Measurements from ENCODE around the gene IL1RL1.

Gene IL1RL1

DNA sequence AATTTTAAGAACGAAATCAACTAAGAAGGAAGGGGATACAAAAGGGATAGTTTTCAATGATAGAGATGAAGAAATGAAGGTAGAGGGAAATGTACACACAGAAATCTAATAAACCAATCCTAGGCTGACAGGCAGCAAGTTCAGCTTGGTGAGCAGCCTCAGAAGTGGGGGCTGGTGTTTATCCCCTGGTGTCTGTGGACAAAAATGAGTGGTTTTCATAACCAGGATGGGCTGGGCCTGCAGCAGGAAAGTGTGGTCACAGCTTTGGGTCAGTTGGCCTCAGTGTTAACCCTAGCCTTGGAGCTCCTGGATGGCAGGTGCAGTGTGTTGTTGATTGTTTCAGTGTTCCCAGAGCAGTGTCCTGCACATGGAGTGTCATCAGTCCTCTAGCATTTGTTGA, 58.5 kb downstream of the IL1RL1 start:
- ChIA-PET CTCF (no interaction called here), POLR2A (ENCODE audit: low non-redundant PET) (no interaction called here)
- no peak overlapping the region for H3K27ac ChIP-seq
- TF ChIP-seq, protein P1, sequence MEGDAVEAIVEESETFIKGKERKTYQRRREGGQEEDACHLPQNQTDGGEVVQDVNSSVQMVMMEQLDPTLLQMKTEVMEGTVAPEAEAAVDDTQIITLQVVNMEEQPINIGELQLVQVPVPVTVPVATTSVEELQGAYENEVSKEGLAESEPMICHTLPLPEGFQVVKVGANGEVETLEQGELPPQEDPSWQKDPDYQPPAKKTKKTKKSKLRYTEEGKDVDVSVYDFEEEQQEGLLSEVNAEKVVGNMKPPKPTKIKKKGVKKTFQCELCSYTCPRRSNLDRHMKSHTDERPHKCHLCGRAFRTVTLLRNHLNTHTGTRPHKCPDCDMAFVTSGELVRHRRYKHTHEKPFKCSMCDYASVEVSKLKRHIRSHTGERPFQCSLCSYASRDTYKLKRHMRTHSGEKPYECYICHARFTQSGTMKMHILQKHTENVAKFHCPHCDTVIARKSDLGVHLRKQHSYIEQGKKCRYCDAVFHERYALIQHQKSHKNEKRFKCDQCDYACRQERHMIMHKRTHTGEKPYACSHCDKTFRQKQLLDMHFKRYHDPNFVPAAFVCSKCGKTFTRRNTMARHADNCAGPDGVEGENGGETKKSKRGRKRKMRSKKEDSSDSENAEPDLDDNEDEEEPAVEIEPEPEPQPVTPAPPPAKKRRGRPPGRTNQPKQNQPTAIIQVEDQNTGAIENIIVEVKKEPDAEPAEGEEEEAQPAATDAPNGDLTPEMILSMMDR (conservative IDR thresholded peaks at IDR 0.05; ENCODE audit: low read depth), result no peak
- DNase-seq (ENCODE audit: low spot score), result no peak

DNA sequence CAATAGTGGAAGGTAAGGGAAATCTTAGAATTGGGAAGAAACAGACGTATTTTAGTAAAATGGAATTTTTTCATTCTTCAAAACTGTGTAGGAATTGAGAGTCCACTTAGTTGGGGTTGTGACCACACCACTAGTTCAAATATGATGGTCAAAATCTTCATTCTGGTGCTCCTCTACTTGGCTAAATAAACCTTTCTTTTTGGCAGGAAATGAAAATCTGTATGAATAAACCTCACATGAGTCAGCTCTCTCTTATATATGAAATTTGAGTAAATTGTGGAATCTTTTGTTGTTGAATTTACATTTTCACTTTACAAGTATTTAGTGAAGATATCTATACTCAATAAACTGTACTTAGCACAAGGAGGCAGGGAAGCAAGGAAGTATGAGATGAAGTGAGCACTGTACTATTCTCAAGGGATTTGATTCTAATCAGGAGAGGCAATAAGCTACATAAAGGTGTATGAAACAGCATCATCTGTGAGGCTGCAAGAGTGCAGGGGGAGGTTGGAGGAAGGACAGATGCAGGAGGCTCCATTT, 64.8 kb downstream of the IL1RL1 start:
- ChIA-PET CTCF (interaction anchor here (0.6 to 0.8 kb wide), 2 partner anchors 16 to 37 kb away, joined by 4 read pairs; no protein-coding TSS in a partner anchor), POLR2A (ENCODE audit: low non-redundant PET) (no interaction called here)
- no peak for DNase-seq (ENCODE audit: low spot score)
- H3K27ac ChIP-seq, result no peak overlapping the region
- TF ChIP-seq, protein P1 (conservative IDR thresholded peaks at IDR 0.05; ENCODE audit: low read depth), result no peak

DNA sequence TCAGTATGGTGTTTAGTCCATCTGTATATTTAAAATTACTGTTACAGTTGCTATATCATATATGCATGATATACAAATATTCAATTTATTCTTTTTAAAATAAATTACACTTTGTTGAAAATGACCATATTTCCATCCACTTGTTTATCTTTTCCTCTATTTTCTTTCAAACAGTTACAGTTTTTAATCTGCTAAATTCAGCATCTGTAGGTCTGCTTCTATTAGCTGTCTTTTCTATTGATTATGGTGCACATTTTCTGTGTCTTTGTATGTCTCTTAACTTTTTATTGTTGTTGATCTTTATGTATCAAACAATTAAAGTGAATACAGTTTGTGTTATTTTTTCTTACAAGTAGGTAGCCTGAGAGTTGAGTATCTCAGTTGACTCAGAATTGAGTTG, 72.4 kb downstream of the IL1RL1 start:
- TF ChIP-seq, protein P1 (conservative IDR thresholded peaks at IDR 0.05; ENCODE audit: low read depth), result no peak
- CTCF ChIA-PET, result no interaction called here
- POLR2A ChIA-PET (ENCODE audit: low non-redundant PET), result no interaction called here
- DNase-seq (ENCODE audit: low spot score), result no peak
- H3K27ac ChIP-seq, result no peak overlapping the region

DNA sequence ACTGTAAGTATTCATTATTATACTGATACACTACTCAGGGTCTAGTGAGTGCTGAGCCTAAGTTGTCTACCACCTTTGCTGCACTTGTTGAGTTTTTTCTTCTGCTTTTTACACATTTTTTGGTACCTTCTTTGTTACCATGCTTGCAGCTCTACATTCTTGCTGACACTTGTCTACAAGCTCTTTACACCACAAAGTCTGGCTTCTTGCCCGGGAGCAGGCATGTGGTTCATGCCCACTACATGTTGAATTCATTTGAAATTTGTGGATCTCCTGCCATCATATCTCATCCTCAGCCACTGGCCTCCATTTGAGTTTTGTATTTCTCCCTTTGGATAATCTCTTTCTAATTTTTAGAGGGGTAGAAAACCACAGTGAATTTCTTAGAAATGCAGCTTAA, 74.2 kb downstream of the IL1RL1 start:
- H3K27ac ChIP-seq, result no peak overlapping the region
- TF ChIP-seq, protein P1 (conservative IDR thresholded peaks at IDR 0.05; ENCODE audit: low read depth), result no peak
- ChIA-PET CTCF (interaction anchor here (0.7 kb wide), 1 partner anchor 66 kb away, joined by 3 read pairs; no protein-coding TSS in a partner anchor), POLR2A (ENCODE audit: low non-redundant PET) (no interaction called here)
- DNase-seq (ENCODE audit: low spot score), result no peak

DNA sequence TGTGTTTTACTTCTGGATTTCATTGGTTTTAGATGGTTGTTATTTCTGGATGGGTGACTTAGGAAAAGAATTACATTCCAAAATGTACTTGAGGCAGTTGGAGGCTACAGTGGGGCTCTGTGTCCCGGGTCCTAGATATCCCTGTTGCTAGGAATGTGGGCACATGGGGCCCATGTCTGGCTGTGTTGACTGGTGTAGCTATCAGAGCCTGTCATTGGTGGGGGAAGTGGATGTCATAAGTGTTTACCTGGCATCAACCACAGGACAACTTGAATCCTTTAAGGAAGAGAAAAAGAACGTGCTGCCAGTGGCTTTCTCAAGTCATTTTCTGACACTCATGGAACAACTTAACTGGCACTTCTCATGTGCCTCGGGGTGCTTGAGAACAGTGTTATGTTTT, 74.6 kb downstream of the IL1RL1 start:
- no peak overlapping the region for H3K27ac ChIP-seq
- DNase-seq (ENCODE audit: low spot score), result no peak
- ChIA-PET POLR2A (ENCODE audit: low non-redundant PET) (no interaction called here), CTCF (no interaction called here)
- TF ChIP-seq, protein P1 (conservative IDR thresholded peaks at IDR 0.05; ENCODE audit: low read depth), result no peak

DNA sequence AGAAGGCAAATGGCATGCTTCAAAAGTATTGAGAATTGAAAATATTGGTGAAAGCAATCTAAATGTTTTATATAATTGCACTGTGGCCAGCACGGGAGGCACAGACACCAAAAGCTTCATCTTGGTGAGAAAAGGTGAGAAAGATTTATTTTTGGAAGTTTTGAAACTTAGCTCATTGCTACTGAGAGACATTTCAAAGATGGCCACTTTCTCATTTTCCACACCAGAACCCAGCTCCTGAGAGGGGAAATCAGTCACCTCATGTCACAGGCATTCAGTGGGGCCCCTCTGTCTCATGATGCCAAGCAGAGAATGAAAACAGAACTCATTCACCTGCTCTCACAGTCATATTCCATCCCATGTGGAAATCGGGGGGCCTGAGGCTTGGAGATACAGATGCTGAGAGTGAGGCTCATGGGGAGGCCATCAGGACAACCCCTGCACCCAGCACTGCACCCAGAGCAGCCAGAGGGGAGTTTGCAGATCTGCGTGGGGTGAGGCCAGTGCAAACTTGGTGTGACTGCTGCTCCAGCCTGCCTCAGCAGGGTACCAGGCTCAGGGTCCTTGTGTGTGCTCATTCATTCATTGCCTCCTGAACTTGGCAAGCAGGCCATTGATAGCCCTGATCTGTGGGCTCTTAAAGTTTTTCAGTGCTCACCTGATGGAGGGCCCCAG, 75.6 kb downstream of the IL1RL1 start:
- TF ChIP-seq, protein P1 (conservative IDR thresholded peaks at IDR 0.05; ENCODE audit: low read depth), result no peak
- H3K27ac ChIP-seq, result no peak overlapping the region
- CTCF ChIA-PET, result no interaction called here
- POLR2A ChIA-PET (ENCODE audit: low non-redundant PET), result no interaction called here
- DNase-seq (ENCODE audit: low spot score), result no peak

All from RWPE1 (cell line).